ENCODE data around the gene SETD7.

Gene SETD7

GRCh38 chr4:139556071-139556723 is at the start of gene SETD7:
TSS of gene SETD7 (minus strand) at chr4:139556219. CDS start at chr4:139556137, 82 bp downstream.
- TF ChIP-seq CTCF (IDR thresholded peaks at IDR 0.05), result no peak

GRCh38 chr4:139605516-139605915 is 49.5 kb upstream of the SETD7 start:
- TF ChIP-seq CTCF (IDR thresholded peaks at IDR 0.05), result no peak

- TF ChIP-seq CTCF (IDR thresholded peaks at IDR 0.05), result peak; percentile 55; the same call in 1 of the 2 replicates
Measured at GRCh38 chr4:139603576-139604410, 47.8 kb upstream of the SETD7 start.

- no peak for TF ChIP-seq CTCF (IDR thresholded peaks at IDR 0.05)
Measured at GRCh38 chr4:139602776-139603360, 46.8 kb upstream of the SETD7 start.

- TF ChIP-seq CTCF (IDR thresholded peaks at IDR 0.05), result no peak
Measured at GRCh38 chr4:139600662-139601061, 44.6 kb upstream of the SETD7 start.

GRCh38 chr4:139599594-139600374 is 43.8 kb upstream of the SETD7 start:
- TF ChIP-seq CTCF (IDR thresholded peaks at IDR 0.05), result no peak

GRCh38 chr4:139599076-139599475 is 43.1 kb upstream of the SETD7 start:
- TF ChIP-seq CTCF (IDR thresholded peaks at IDR 0.05), result no peak

All from LNCAP (cell line).